ENCODE measurements around the gene CSNK2A2.

DNA sequence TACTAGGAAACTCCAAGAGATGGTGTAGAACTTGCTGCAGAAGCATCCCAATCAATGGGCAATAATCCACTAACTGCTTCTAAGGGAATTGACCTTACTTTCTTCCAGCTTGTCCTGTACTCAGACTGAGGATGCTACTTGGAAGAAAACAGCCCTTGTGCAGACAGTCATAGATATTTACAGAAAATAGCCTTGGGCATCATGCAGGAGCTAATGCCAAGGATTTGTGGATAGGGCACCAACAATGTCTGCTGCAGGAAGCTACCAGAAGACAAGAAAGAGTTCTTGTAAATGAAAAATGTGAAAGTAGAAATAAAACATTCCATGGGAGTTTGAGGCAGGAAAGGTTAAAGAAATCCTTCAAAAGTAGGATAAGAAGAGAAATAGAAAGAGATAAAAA is 21.5 kb upstream of the CSNK2A2 start:
- TF ChIP-seq, protein P1, sequence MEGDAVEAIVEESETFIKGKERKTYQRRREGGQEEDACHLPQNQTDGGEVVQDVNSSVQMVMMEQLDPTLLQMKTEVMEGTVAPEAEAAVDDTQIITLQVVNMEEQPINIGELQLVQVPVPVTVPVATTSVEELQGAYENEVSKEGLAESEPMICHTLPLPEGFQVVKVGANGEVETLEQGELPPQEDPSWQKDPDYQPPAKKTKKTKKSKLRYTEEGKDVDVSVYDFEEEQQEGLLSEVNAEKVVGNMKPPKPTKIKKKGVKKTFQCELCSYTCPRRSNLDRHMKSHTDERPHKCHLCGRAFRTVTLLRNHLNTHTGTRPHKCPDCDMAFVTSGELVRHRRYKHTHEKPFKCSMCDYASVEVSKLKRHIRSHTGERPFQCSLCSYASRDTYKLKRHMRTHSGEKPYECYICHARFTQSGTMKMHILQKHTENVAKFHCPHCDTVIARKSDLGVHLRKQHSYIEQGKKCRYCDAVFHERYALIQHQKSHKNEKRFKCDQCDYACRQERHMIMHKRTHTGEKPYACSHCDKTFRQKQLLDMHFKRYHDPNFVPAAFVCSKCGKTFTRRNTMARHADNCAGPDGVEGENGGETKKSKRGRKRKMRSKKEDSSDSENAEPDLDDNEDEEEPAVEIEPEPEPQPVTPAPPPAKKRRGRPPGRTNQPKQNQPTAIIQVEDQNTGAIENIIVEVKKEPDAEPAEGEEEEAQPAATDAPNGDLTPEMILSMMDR (IDR thresholded peaks at IDR 0.05; ENCODE audit: low read depth, low read length), result no peak
- no peak for TF ChIP-seq POLR2A (IDR thresholded peaks at IDR 0.05; ENCODE audit: extremely low read depth, insufficient read length)

Measured in NB4 (cell line).